Calu3 (cell line): ENCODE data around the gene GLT1D1. TPM values are rescaled to one million over a fixed set of nuclear protein-coding genes. Genes with fewer than 3 reads are reported as not detected.

ENCODE experiments used
- BruUV-seq: library from RNA; stranded (reverse); fragments of 400-500 nt; replicated peaks from 2 replicates; lab custom pipeline; 2021; lab: Mats Ljungman, UMichigan
- CTCF ChIA-PET: fragments of 300-600 bp; sonication (Branson Sonifier 250); formaldehyde crosslinking; loops from one replicate; lab custom pipeline; 2022; ENCODE audit warnings: antibody characterized with exemption; lab: Charles Lee
- DNase-seq: peaks from one replicate; pipeline ENCODE4 v3.0.0; 2022
- H3K27ac Mint-ChIP-seq: one replicate; pipeline ENCODE4 v1.8.0; 2022; ENCODE audit warnings: mixed read lengths; ENCODE audit not compliant: unreplicated experiment
- H3K27me3 Mint-ChIP-seq: one replicate; pipeline ENCODE4 v1.8.0; 2022; ENCODE audit warnings: mixed read lengths; ENCODE audit not compliant: unreplicated experiment
- H3K36me3 Mint-ChIP-seq: one replicate; pipeline ENCODE4 v1.8.0; 2022; ENCODE audit warnings: mild to moderate bottlenecking, moderate library complexity, mixed read lengths; ENCODE audit not compliant: insufficient read depth, unreplicated experiment
- H3K4me1 Mint-ChIP-seq: one replicate; pipeline ENCODE4 v1.8.0; 2022; ENCODE audit warnings: mild to moderate bottlenecking, low read depth, mixed read lengths; ENCODE audit not compliant: unreplicated experiment
- H3K4me3 Mint-ChIP-seq: one replicate; pipeline ENCODE4 v1.8.0; 2022; ENCODE audit warnings: mild to moderate bottlenecking, low read depth, moderate library complexity, mixed read lengths; ENCODE audit not compliant: unreplicated experiment
- H3K9me3 Mint-ChIP-seq: one replicate; pipeline ENCODE4 v1.8.0; 2022; ENCODE audit warnings: low read depth, mixed read lengths; ENCODE audit not compliant: unreplicated experiment
- CTCF ChIP-seq: fragments of 200-600 bp; IDR thresholded peaks from one replicate; pipeline ENCODE4 v1.8.0; 2022; ENCODE audit warnings: antibody characterized with exemption; ENCODE audit not compliant: unreplicated experiment
- intact Hi-C: fragments of 100-400 bp; cut with micrococcal nuclease; formaldehyde crosslinking; loops from one replicate; pipeline ENCODE4 v1.10.0; 2022; ENCODE audit not compliant: unreplicated experiment
- total RNA-seq: library from RNA; stranded (reverse); gene quantifications from 2 replicates; pipeline ENCODE4 v1.2.3, GENCODE V29; 2022

The GLT1D1 gene
- total RNA-seq, 1 experiment from 2014 or later: not detected

GRCh38 chr12:128856035-128856790 is 2.9 kb downstream of the GLT1D1 start:
- no peak overlapping the region for H3K4me3 Mint-ChIP-seq
- no peak for TF ChIP-seq CTCF
- H3K4me1 Mint-ChIP-seq: no peaks in the 10 kb centered on the region
- peaks cover 5% of the 10 kb centered on the region for H3K36me3 Mint-ChIP-seq
- H3K27ac Mint-ChIP-seq: no peak overlapping the region
- H3K27me3 Mint-ChIP-seq: no peaks in the 10 kb centered on the region
- intact Hi-C loops: no loop called here
- BruUV-seq: no TSS peak
- peaks cover 12% of the 10 kb centered on the region for H3K9me3 Mint-ChIP-seq
- CTCF ChIA-PET: no interaction called here
- DNase-seq: no peak

GRCh38 chr12:128856791-128857078 is 3.5 kb downstream of the GLT1D1 start:
- no peak overlapping the region for H3K27ac Mint-ChIP-seq
- TF ChIP-seq CTCF: no peak
- DNase-seq: no peak
- peaks cover 15% of the 10 kb centered on the region for H3K9me3 Mint-ChIP-seq
- H3K27me3 Mint-ChIP-seq: no peaks in the 10 kb centered on the region
- no TSS peak for BruUV-seq
- H3K4me1 Mint-ChIP-seq: no peaks in the 10 kb centered on the region
- CTCF ChIA-PET: no interaction called here
- peaks cover 5% of the 10 kb centered on the region for H3K36me3 Mint-ChIP-seq
- no peak overlapping the region for H3K4me3 Mint-ChIP-seq
- intact Hi-C loops: no loop called here

GRCh38 chr12:128857133-128857763 is 4.0 kb downstream of the GLT1D1 start:
- no peak for DNase-seq
- Mint-ChIP-seq H3K4me1 (no peaks in the 10 kb centered on the region), H3K27ac (no peak overlapping the region), H3K36me3 (peaks cover 5% of the 10 kb centered on the region), H3K4me3 (no peak overlapping the region), H3K27me3 (no peaks in the 10 kb centered on the region), H3K9me3 (peaks cover 15% of the 10 kb centered on the region)
- intact Hi-C loops: no loop called here
- TF ChIP-seq CTCF: no peak
- CTCF ChIA-PET: no interaction called here
- no TSS peak for BruUV-seq

GRCh38 chr12:128859311-128859710 is 6.0 kb downstream of the GLT1D1 start:
- intact Hi-C loops: no loop called here
- CTCF ChIA-PET: no interaction called here

More at GRCh38 chr12:128859311-128859710, 6.0 kb downstream of the GLT1D1 start:
- Mint-ChIP-seq H3K4me1 (no peaks in the 10 kb centered on the region), H3K9me3 (peaks cover 21% of the 10 kb centered on the region), H3K4me3 (no peak overlapping the region), H3K27ac (no peak overlapping the region), H3K36me3 (peaks cover 5% of the 10 kb centered on the region), H3K27me3 (no peaks in the 10 kb centered on the region)
- TF ChIP-seq CTCF: no peak
- no TSS peak for BruUV-seq
- DNase-seq: no peak
